CD14-positive monocyte (primary cell): ENCODE data around the gene PSMD10. TPM values are rescaled to one million over a fixed set of nuclear protein-coding genes. Genes with fewer than 3 reads are reported as not detected.

Experiments
- DNase-seq, 3 donors: peaks; one replicate each; pipeline ENCODE4 v3.0.0-alpha.2; 2011 to 2022
- H2AFZ ChIP-seq: 2 replicates; pipeline ENCODE4 v1.6.0; 2012; ENCODE audit warnings: mild to moderate bottlenecking, low read depth, low read length, inconsistent platforms; ENCODE audit not compliant: insufficient read depth, poor library complexity, severe bottlenecking
- H3K27ac ChIP-seq, 2 donors: 1 replicate in 1 of 2; 2 replicates in 1 of 2; pipeline ENCODE4 v1.5.1; 2012 to 2013; ENCODE audit warnings: low read length in 2 of 2, control low read depth in 1 of 2, inconsistent platforms in 1 of 2, low read depth in 1 of 2, mild to moderate bottlenecking in 1 of 2
- H3K27me3 ChIP-seq, 2 donors: one replicate each; pipeline versions ENCODE4 v1.6.0 to v1.6.1; 2011 to 2013; ENCODE audit warnings: low read length in 2 of 2; ENCODE audit not compliant: control insufficient read depth in 2 of 2, insufficient read depth in 2 of 2
- H3K36me3 ChIP-seq, 2 donors: replicated peaks in 1 of 2; 1 replicate in 1 of 2; 2 replicates in 1 of 2; pipeline versions ENCODE4 v1.5.1 to v1.6.1; 2012 to 2013; ENCODE audit warnings: low read length in 2 of 2, control low read depth in 1 of 2, inconsistent platforms in 1 of 2, mild to moderate bottlenecking in 1 of 2; ENCODE audit not compliant: insufficient read depth in 2 of 2, control insufficient read depth in 1 of 2
- H3K4me1 ChIP-seq, 2 donors: 1 replicate in 1 of 2; 2 replicates in 1 of 2; pipeline versions ENCODE4 v1.5.1 to v1.6.1; 2012 to 2013; ENCODE audit warnings: low read length in 2 of 2, control low read depth in 1 of 2, inconsistent platforms in 1 of 2, mild to moderate bottlenecking in 1 of 2, moderate library complexity in 1 of 2; ENCODE audit not compliant: insufficient read depth in 2 of 2, control insufficient read depth in 1 of 2
- H3K4me2 ChIP-seq: replicated peaks from 2 replicates; pipeline ENCODE3; 2012; ENCODE audit warnings: low read length, moderate library complexity, mild to moderate bottlenecking; ENCODE audit not compliant: poor library complexity, severe bottlenecking; ENCODE audit errors: extremely low read depth
- H3K4me3 ChIP-seq, 3 experiments: fragments of 200-600 bp in 1 of 3; sonication (generic) in 1 of 3; replicated peaks in 1 of 3; 1 replicate in 2 of 3; 2 replicates in 1 of 3; pipeline ENCODE4 v1.5.1; 2011 to 2013; ENCODE audit warnings: low read length in 3 of 3, mild to moderate bottlenecking in 3 of 3, control low read depth in 2 of 3, low read depth in 2 of 3, inconsistent platforms in 1 of 3, moderate library complexity in 1 of 3
- H3K79me2 ChIP-seq: 2 replicates; pipeline ENCODE4 v1.6.0; 2012; ENCODE audit warnings: mild to moderate bottlenecking, control low read depth, inconsistent platforms, low read length, moderate library complexity; ENCODE audit not compliant: insufficient read depth
- H3K9ac ChIP-seq: 2 replicates; pipeline ENCODE4 v1.6.0; 2017; ENCODE audit warnings: low read length, mild to moderate bottlenecking; ENCODE audit not compliant: insufficient read depth, poor library complexity, severe bottlenecking
- H3K9me3 ChIP-seq, 2 donors: replicated peaks in 1 of 2; 1 replicate in 1 of 2; 2 replicates in 1 of 2; pipeline versions ENCODE4 v1.5.1 to v1.6.1; 2012 to 2013; ENCODE audit warnings: low read length in 2 of 2, control low read depth in 1 of 2; ENCODE audit not compliant: control insufficient read depth in 1 of 2, insufficient read depth in 1 of 2
- H4K20me1 ChIP-seq: 2 replicates; pipeline ENCODE4 v1.6.0; 2012; ENCODE audit warnings: mild to moderate bottlenecking, low read length, control low read depth, moderate library complexity; ENCODE audit not compliant: insufficient read depth
- H3K27ac Mint-ChIP-seq, 7 donors: one replicate each; pipeline ENCODE4 v1.8.0; 2020; ENCODE audit warnings: mild to moderate bottlenecking in 7 of 7, mixed read lengths in 7 of 7, moderate library complexity in 6 of 7, inconsistent platforms in 2 of 7
- H3K27me3 Mint-ChIP-seq, 3 donors: one replicate each; pipeline ENCODE4 v1.8.0; 2021 to 2022; ENCODE audit warnings: low read depth in 3 of 3, mild to moderate bottlenecking in 3 of 3, mixed read lengths in 3 of 3, moderate library complexity in 3 of 3, inconsistent platforms in 1 of 3
- H3K36me3 Mint-ChIP-seq, 2 donors: one replicate each; pipeline ENCODE4 v1.8.0; 2020; ENCODE audit warnings: mixed read lengths in 2 of 2, inconsistent platforms in 1 of 2, mild to moderate bottlenecking in 1 of 2
- H3K4me1 Mint-ChIP-seq: one replicate; pipeline ENCODE4 v1.8.0; 2020; ENCODE audit warnings: mild to moderate bottlenecking, mixed read lengths
- H3K4me3 Mint-ChIP-seq, 2 donors: one replicate each; pipeline ENCODE4 v1.8.0; 2020; ENCODE audit warnings: mild to moderate bottlenecking in 2 of 2, mixed read lengths in 2 of 2, moderate library complexity in 1 of 2
- H3K9me3 Mint-ChIP-seq, 7 donors: one replicate each; pipeline ENCODE4 v1.8.0; 2020 to 2022; ENCODE audit warnings: mixed read lengths in 7 of 7, mild to moderate bottlenecking in 6 of 7, moderate library complexity in 6 of 7, inconsistent platforms in 2 of 7
- WGBS: methylation state at CpG from one replicate; pipeline ENCODE4 v1.1.5; 2013; ENCODE audit warnings: missing lambda C conversion rate; ENCODE audit not compliant: insufficient coverage; 5-methylcytosine and 5-hydroxymethylcytosine counted together
- intact Hi-C, 2 donors: fragments of 100-400 bp; cut with micrococcal nuclease; formaldehyde crosslinking; loops; one replicate each; pipeline versions ENCODE4 v1.15.0 to v1.15.1; 2023
- polyA plus RNA-seq, 3 donors: library from polyadenylated mRNA; depleted of rRNA in 1 of 3; unstranded in 2 of 3; stranded (reverse) in 1 of 3; fragments of 300-500 nt in 2 of 3; fragments of >200 nt in 1 of 3; fragmentation: Illumina TruSeq in 2 of 3; gene quantifications; 1 replicate in 2 of 3; 2 replicates in 1 of 3; pipeline ENCODE4 v1.2.3, GENCODE V29; 2012 to 2021
- TF ChIP-seq, protein P1 (sequence below): fragments of 200-600 bp; IDR thresholded peaks from one replicate; pipeline ENCODE4 v1.8.0; 2022; ENCODE audit warnings: antibody characterized with exemption, mild to moderate bottlenecking

Gene PSMD10
- polyA plus RNA-seq, 3 donors, result 17.9 to 70.4 (median 64.7) TPM

DNA sequence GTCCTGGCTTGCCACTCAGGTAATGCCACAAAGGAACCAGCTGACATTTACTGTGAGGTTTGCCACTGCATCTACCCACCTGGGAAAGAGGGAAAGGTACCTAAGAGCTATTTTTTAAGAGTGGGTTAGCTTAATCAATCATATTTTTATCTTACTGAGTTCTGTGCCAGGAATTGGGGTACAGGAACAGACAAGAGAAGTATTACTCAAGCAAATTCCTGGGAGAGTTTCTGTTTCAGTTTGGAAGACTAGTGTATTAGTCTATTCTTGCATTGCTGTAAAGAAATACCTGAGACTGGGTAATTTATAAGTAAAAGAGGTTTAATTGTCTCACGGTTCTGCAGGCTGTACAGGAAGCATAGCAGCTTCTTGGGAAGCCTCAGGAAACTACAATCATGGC is 23.2 kb downstream of the PSMD10 start:
- Histone ChIP-seq H3K36me3 (no peaks in the 10 kb centered on the region), H3K9me3 (no peaks in the 10 kb centered on the region), H3K4me3 (no peak overlapping the region), H3K27me3 (peaks cover 0 to 3% of the 10 kb centered on the region in 2 donors), H3K4me1 (no peaks in the 10 kb centered on the region), H2AFZ (no peak overlapping the region), H3K9ac (no peak overlapping the region), H3K27ac (no peak overlapping the region), H4K20me1 (no peaks in the 10 kb centered on the region), H3K4me2 (no peak overlapping the region), H3K79me2 (no peaks in the 10 kb centered on the region)
- Mint-ChIP-seq H3K27ac (no peak overlapping the region), H3K36me3 (no peaks in the 10 kb centered on the region), H3K9me3 (no peaks in the 10 kb centered on the region), H3K27me3 (peaks cover 0 to 10% (median 2%) of the 10 kb centered on the region in 3 donors), H3K4me3 (no peak overlapping the region), H3K4me1 (no peaks in the 10 kb centered on the region)
- intact Hi-C loops, result no loop called here
- WGBS, result 33% methylated on average over 1 of the region's 1 CpG
- no peak for DNase-seq
- TF ChIP-seq, protein P1, sequence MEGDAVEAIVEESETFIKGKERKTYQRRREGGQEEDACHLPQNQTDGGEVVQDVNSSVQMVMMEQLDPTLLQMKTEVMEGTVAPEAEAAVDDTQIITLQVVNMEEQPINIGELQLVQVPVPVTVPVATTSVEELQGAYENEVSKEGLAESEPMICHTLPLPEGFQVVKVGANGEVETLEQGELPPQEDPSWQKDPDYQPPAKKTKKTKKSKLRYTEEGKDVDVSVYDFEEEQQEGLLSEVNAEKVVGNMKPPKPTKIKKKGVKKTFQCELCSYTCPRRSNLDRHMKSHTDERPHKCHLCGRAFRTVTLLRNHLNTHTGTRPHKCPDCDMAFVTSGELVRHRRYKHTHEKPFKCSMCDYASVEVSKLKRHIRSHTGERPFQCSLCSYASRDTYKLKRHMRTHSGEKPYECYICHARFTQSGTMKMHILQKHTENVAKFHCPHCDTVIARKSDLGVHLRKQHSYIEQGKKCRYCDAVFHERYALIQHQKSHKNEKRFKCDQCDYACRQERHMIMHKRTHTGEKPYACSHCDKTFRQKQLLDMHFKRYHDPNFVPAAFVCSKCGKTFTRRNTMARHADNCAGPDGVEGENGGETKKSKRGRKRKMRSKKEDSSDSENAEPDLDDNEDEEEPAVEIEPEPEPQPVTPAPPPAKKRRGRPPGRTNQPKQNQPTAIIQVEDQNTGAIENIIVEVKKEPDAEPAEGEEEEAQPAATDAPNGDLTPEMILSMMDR, result no peak

DNA sequence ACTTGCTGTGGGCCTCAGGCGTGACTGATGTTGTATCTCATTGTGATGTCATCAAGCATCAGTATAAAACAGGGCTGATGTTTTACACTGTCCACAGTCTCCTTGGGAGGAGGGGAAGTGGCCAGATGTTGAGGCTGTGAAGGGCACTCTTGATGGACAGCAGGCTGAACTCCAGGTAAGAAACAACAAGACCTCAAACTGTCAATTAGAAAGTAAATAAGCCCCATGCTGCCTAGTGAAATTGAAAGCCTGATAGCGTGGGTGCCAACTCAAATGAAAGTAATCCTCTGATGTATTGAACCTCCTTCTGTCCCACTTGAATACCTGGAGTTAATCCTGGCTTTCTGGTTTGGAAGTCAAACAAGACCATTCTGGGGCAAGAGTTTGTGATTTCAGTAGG is 26.7 kb downstream of the PSMD10 start:
- no CpG with 5 or more reads among the region's 2 CpGs for WGBS
- Mint-ChIP-seq H3K27ac (no peak overlapping the region), H3K4me3 (no peak overlapping the region)

More for the DNA sequence above, 26.7 kb downstream of the PSMD10 start:
- no peaks in the 10 kb centered on the region for H3K4me1 Mint-ChIP-seq
- Histone ChIP-seq H2AFZ (no peak overlapping the region), H3K79me2 (no peaks in the 10 kb centered on the region), H3K9me3 (no peaks in the 10 kb centered on the region), H3K4me2 (no peak overlapping the region), H3K4me3 (no peak overlapping the region), H3K27ac (no peak overlapping the region), H3K27me3 (peaks cover 0 to 3% of the 10 kb centered on the region in 2 donors), H3K36me3 (no peaks in the 10 kb centered on the region), H3K4me1 (no peaks in the 10 kb centered on the region), H3K9ac (no peak overlapping the region), H4K20me1 (no peaks in the 10 kb centered on the region)
- TF ChIP-seq, protein P1, result no peak
- H3K9me3 Mint-ChIP-seq, result peaks cover 0 to 2% (median 0%) of the 10 kb centered on the region in 7 donors
- intact Hi-C loops, result no loop called here
- H3K36me3 Mint-ChIP-seq, result no peaks in the 10 kb centered on the region
- peaks cover 0 to 9% (median 3%) of the 10 kb centered on the region in 3 donors for H3K27me3 Mint-ChIP-seq
- no peak for DNase-seq
